D721Med (cell line): ENCODE measurements around the gene TMEM231.
"Not testable (repeated sequence)": the region's sequence is repeated elsewhere in the genome, so short reads cannot be mapped to it uniquely, and the experiment has no call there.

Experiments
- DNase-seq: peaks from one replicate; pipeline ENCODE4 v3.0.0; 2011; ENCODE audit warnings: low spot score; ENCODE audit not compliant: insufficient read length
- FAIRE-seq: peaks from 2 replicates; lab custom pipeline; 2011; peaks lifted over from hg19 to GRCh38; lab: Jason Lieb, UNC
- TF ChIP-seq, protein P1 (sequence below): IDR thresholded peaks from 2 replicates; pipeline ENCODE4 v1.5.1; 2012; ENCODE audit warnings: mild to moderate bottlenecking, control low read depth; ENCODE audit not compliant: insufficient read depth; ENCODE audit errors: missing control alignments

Gene TMEM231

DNA sequence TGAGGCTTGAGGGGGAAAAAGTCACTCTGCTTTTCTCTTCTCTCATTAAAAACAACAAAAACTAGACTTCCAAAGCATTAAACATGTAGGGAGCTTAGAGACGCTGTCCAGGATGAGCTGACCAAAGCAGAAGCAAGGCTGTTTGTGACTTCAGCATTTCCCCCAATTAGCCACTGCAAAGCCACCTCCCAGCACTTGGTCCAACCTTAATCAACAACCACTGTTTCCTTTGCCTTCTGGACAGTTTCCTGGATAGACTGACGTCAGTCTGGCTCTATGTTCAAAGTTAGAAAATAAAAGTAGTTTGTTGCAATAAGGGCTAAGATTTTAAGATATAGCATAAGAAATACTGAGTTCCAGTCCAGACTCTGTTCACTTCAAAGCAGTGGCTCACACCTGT lies 3.1 kb downstream of the TMEM231 start:
- DNase-seq (no peak), FAIRE-seq (no peak)
- TF ChIP-seq, protein P1, sequence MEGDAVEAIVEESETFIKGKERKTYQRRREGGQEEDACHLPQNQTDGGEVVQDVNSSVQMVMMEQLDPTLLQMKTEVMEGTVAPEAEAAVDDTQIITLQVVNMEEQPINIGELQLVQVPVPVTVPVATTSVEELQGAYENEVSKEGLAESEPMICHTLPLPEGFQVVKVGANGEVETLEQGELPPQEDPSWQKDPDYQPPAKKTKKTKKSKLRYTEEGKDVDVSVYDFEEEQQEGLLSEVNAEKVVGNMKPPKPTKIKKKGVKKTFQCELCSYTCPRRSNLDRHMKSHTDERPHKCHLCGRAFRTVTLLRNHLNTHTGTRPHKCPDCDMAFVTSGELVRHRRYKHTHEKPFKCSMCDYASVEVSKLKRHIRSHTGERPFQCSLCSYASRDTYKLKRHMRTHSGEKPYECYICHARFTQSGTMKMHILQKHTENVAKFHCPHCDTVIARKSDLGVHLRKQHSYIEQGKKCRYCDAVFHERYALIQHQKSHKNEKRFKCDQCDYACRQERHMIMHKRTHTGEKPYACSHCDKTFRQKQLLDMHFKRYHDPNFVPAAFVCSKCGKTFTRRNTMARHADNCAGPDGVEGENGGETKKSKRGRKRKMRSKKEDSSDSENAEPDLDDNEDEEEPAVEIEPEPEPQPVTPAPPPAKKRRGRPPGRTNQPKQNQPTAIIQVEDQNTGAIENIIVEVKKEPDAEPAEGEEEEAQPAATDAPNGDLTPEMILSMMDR, result no peak

DNA sequence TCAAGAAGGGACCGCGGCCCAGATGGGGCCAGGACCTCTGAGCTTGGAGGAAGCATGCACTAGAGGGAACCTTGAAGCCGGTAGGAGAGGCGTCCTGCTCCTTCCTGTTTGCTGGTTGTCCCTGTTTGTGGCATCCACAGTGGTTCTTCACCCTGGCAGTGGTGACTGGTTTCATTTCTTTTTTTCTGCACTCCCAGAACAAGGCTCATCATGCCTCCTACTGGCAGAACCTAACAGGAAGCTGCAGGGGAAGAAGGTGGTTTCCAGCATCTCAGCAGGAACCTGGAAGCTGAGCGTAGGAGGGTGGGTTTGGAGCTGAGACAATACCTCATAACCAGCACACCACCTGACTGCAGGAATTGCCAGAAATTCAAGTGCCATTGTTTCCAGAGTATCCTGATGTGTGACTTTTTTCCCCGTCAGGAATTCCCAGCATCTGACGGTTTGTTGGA lies 5.8 kb downstream of the TMEM231 start:
- TF ChIP-seq, protein P1, result peak; percentile 16
- DNase-seq (no peak), FAIRE-seq (no peak)

DNA sequence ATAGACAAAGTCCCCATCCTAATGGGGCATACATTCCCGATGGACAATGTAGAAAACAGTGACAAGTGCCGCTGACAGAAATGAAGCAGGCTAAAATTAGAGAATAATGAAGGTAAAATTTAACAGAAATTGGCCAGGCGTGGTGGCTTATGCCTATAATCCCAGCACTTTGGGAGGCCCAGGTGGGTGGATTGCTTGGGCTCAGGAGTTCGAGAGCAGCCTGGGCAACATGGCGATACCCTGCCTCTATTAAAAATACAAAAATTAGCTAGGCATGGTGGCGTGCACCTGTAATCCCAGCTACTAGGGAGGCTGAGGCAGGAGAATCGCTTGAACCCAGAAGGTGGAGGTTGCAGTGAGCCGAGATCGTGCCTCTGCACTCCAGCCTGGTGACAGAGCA lies 7.6 kb downstream of the TMEM231 start:
- not testable (repeated sequence) for FAIRE-seq, DNase-seq

DNA sequence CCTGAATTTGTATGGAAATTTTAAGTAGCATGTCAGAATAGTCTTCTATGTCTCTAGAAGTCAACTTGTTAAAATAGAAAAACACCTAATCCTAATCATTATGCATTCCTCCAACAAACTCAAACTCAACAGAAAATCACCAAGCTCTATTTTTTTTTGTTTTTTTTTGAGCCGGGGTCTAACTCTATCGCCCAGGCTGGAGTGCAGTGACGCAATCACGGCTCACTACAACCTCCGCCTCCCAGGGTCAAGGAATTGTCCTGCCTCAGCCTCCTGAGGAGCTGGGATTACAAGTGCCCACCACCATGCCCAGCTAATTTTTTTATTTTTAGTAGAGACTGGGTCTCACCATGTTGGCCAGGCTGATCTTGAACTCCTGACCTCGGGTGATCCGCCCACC lies 9.8 kb downstream of the TMEM231 start:
- no peak for DNase-seq
- no peak for FAIRE-seq

DNA sequence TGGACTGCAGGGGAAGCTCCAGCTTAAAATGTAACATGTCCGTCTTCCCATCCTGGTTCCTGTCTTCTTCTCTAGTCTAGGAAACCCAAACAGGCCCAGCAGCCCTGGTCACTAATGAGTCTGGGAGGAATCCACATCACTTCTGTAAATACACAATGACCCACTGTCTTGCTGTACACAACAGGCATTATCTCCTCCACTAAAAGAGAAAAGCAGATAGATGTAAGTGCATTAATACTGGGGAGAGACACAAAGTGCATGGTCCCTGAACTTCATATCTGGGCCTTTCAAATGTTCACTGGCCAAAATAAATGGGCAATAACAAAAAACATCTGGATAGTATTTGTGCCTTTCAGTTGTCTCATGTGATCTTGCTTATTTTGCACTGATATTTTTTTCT lies 10.2 kb downstream of the TMEM231 start:
- not testable (repeated sequence) for DNase-seq, FAIRE-seq

More for the DNA sequence above, 9.8 kb downstream of the TMEM231 start:
- TF ChIP-seq, protein P1, result no peak

DNA sequence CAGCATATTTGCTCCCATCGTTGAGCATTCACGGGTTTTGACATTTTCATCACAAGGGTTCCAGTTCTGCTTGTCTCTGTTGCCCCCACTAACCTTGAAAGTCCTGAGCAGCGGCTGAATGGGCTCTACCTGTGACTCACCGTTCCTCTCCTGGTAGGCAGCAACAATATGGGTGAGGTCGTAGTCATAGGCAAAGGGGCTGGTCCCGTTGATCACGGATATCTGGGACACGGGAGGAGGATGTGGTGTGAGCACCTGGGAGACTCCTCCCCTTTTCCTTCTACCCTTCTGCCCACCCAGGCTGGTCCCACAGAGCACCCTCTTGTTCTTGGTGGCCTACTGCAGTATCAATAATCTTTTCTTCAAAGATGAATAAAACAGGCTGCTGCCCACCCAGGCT lies 13.6 kb downstream of the TMEM231 start:
- not testable (repeated sequence) for DNase-seq, FAIRE-seq

DNA sequence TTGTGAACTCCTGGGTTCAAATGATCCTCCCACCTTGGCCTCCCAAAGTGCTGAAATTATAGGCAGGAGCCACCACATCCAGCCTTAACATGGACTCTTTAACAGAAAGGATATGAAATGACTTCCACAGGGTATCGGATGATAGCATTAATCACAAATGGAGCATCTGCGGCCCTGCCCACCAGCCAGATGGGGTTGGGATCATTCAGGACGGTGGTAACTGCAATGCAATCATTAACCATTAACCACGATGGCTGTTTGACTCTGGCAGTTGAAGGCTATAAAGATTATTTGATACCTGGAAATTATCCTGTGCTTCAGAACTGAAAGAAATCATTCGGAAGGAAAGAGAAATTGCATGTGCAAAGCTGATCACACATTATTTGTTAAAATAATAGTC lies 14.8 kb downstream of the TMEM231 start:
- TF ChIP-seq, protein P1, result no peak
- FAIRE-seq, result no peak
- DNase-seq, result no peak

DNA sequence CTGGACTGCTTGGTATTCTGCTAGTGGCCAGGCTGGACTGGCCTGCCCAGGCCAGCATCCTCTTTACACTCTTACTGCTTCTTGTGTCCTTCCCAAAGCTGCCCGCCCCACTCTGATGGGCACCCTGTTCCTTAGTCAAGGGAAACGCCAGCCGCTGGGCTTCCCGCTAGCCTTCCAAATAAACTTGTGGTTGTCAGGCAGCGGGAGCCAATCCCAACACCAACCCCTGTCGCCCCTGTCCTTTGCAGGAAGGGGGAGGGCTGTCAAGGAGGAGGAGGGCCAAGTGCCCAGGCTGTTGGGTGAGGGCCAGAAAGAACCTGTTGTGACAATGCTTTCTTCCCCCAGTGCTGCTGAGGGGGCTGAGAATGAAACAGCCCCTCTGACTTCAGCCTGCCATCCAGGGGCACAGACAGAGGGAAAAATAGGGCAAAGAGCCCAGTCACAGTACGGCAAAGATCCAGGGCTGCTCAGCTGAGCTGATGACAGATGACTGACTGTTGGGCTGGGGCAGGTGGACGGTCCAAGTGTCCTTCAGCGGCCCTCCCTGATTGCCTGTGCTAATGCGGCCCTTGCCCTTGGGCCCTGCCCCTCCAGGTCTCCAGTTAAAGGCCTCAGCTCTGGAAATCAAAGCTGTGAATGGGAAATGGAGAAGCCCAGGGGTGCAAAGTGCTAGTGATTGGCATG lies 17.0 kb downstream of the TMEM231 start:
- DNase-seq, FAIRE-seq: not testable (repeated sequence)

DNA sequence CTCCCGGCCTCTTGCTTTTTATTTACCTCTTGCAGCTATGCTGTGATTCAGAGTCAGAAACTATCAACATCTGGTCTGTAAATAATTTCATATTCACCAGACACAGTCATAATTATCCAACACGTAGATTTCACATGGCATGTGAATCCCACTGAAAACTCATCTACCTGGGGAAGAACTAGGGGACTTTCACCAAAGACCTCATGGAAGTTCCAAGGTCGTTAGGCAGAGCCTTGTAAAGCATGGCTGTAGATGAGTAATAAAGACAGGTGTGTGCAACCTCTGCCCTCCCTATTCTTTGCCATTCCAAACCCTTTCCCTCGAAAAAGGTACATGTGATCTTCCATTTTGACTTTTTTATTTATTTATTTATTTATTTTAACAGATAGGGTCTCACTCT lies 18.3 kb downstream of the TMEM231 start:
- no peak for FAIRE-seq
- no peak for DNase-seq
- TF ChIP-seq, protein P1, result no peak
